Nephron progenitor cell (in vitro differentiated cells): Measurements from ENCODE around the gene ARHGEF1.

Experiments used
- DNase-seq: peaks from one replicate; pipeline ENCODE4 v3.0.0; 2021
- H3K27ac Mint-ChIP-seq: 2 replicates; pipeline ENCODE4 v1.8.0; 2021; ENCODE audit warnings: mild to moderate bottlenecking, moderate library complexity, mixed read lengths
- H3K27me3 Mint-ChIP-seq: 2 replicates; pipeline ENCODE4 v1.8.0; 2021; ENCODE audit warnings: mild to moderate bottlenecking, low read depth, mixed read lengths; ENCODE audit not compliant: poor library complexity
- H3K36me3 Mint-ChIP-seq: 2 replicates; pipeline ENCODE4 v1.8.0; 2021; ENCODE audit warnings: low read depth, mixed read lengths
- H3K4me1 Mint-ChIP-seq: 2 replicates; pipeline ENCODE4 v1.8.0; 2021; ENCODE audit warnings: mixed read lengths
- H3K4me3 Mint-ChIP-seq: 2 replicates; pipeline ENCODE4 v1.8.0; 2021; ENCODE audit warnings: mild to moderate bottlenecking, moderate library complexity, mixed read lengths
- H3K9me3 Mint-ChIP-seq: 2 replicates; pipeline ENCODE4 v1.8.0; 2021; ENCODE audit warnings: mild to moderate bottlenecking, moderate library complexity, mixed read lengths
- CTCF ChIP-seq: fragments of 200-600 bp; sonication (generic); IDR thresholded peaks from 2 replicates; pipeline ENCODE4 v1.5.0; 2021; ENCODE audit warnings: antibody characterized with exemption

Gene ARHGEF1

GRCh38 chr19:41845051-41845590 lies 37.9 kb upstream of the ARHGEF1 start:
- no peaks in the 10 kb centered on the region for H3K4me1 Mint-ChIP-seq
- no peak overlapping the region for H3K27ac Mint-ChIP-seq
- no peaks in the 10 kb centered on the region for H3K36me3 Mint-ChIP-seq
- H3K9me3 Mint-ChIP-seq: peaks cover 30% of the 10 kb centered on the region
- no peak for TF ChIP-seq CTCF
- H3K27me3 Mint-ChIP-seq: peaks cover 52% of the 10 kb centered on the region
- no peak overlapping the region for H3K4me3 Mint-ChIP-seq
- DNase-seq: no peak

- Mint-ChIP-seq H3K4me3 (no peak overlapping the region), H3K27ac (no peak overlapping the region), H3K27me3 (peaks cover 74% of the 10 kb centered on the region), H3K4me1 (no peaks in the 10 kb centered on the region), H3K36me3 (no peaks in the 10 kb centered on the region), H3K9me3 (peaks cover 26% of the 10 kb centered on the region)
- TF ChIP-seq CTCF: no peak
- DNase-seq: no peak
These were observed 35.5 kb upstream of the ARHGEF1 start for GRCh38 chr19:41847351-41848105.

- peaks cover 19% of the 10 kb centered on the region for H3K9me3 Mint-ChIP-seq
- no peak overlapping the region for H3K27ac Mint-ChIP-seq
- H3K27me3 Mint-ChIP-seq: peaks cover 77% of the 10 kb centered on the region
- no peak overlapping the region for H3K4me3 Mint-ChIP-seq
- TF ChIP-seq CTCF: no peak
- H3K36me3 Mint-ChIP-seq: no peaks in the 10 kb centered on the region
- no peaks in the 10 kb centered on the region for H3K4me1 Mint-ChIP-seq
- DNase-seq: no peak
These were observed 34.3 kb upstream of the ARHGEF1 start for GRCh38 chr19:41848666-41849065.

- Mint-ChIP-seq H3K36me3 (no peaks in the 10 kb centered on the region), H3K9me3 (peaks cover 15% of the 10 kb centered on the region), H3K27me3 (peaks cover 78% of the 10 kb centered on the region), H3K4me3 (no peak overlapping the region), H3K27ac (no peak overlapping the region), H3K4me1 (no peaks in the 10 kb centered on the region)
- no peak for DNase-seq
- no peak for TF ChIP-seq CTCF
These were observed 33.9 kb upstream of the ARHGEF1 start for GRCh38 chr19:41849067-41849466.

- no peaks in the 10 kb centered on the region for H3K36me3 Mint-ChIP-seq
These were observed 32.6 kb upstream of the ARHGEF1 start for GRCh38 chr19:41850381-41850780.

More at GRCh38 chr19:41850381-41850780, 32.6 kb upstream of the ARHGEF1 start:
- peaks cover 85% of the 10 kb centered on the region for H3K27me3 Mint-ChIP-seq
- H3K4me3 Mint-ChIP-seq: no peak overlapping the region
- no peak overlapping the region for H3K27ac Mint-ChIP-seq
- no peaks in the 10 kb centered on the region for H3K4me1 Mint-ChIP-seq
- TF ChIP-seq CTCF: no peak
- no peak for DNase-seq
- peaks cover 7% of the 10 kb centered on the region for H3K9me3 Mint-ChIP-seq
